ENCODE results near the gene MAFB.

- TF ChIP-seq POLR2A (IDR thresholded peaks at IDR 0.05): no peak
- no peak for TF ChIP-seq POLR2AphosphoS5 (IDR thresholded peaks at IDR 0.05; ENCODE audit: insufficient read depth in 1 of 2, low read depth in 1 of 2)
These were observed 15.8 kb upstream of the MAFB start for GRCh38 chr20:40704828-40705227.

Measured in vagina (tissue), 2 donors.